ENCODE results near the gene CLEC17A.
"Not testable (repeated sequence)": the region's sequence is repeated elsewhere in the genome, so short reads cannot be mapped to it uniquely, and the experiment has no call there.

Gene CLEC17A

GRCh38 chr19:14582894-14583340 lies at the start of gene CLEC17A:
Gene CLEC17A (plus strand): TSS chr19:14583084. CDS start chr19:14583161, 77 bp downstream.
- DNase-seq, result peak; percentile 35 to 69

GRCh38 chr19:14533450-14533849 lies 49.4 kb upstream of the CLEC17A start:
- no peak for DNase-seq

GRCh38 chr19:14536926-14537692 lies 45.8 kb upstream of the CLEC17A start:
- DNase-seq, result peak in 1 of 2 experiments; percentile 49

- no peak for DNase-seq
Observed at GRCh38 chr19:14540741-14541525, 42.0 kb upstream of the CLEC17A start.

GRCh38 chr19:14541979-14542378 lies 40.9 kb upstream of the CLEC17A start:
- not testable (repeated sequence) for DNase-seq

GRCh38 chr19:14542711-14543328 lies 40.1 kb upstream of the CLEC17A start:
- DNase-seq, result no peak

- DNase-seq, result no peak
Observed at GRCh38 chr19:14544047-14544446, 38.8 kb upstream of the CLEC17A start.

- DNase-seq, result no peak
Observed at GRCh38 chr19:14544977-14545715, 37.7 kb upstream of the CLEC17A start.

- no peak for DNase-seq
Observed at GRCh38 chr19:14545716-14546082, 37.2 kb upstream of the CLEC17A start.

- DNase-seq, result no peak
Observed at GRCh38 chr19:14550201-14550754, 32.6 kb upstream of the CLEC17A start.

- not testable (repeated sequence) for DNase-seq
Observed at GRCh38 chr19:14551134-14552005, 31.5 kb upstream of the CLEC17A start.

GRCh38 chr19:14552006-14552360 lies 30.9 kb upstream of the CLEC17A start:
- not testable (repeated sequence) for DNase-seq

- no peak for DNase-seq
Observed at GRCh38 chr19:14553042-14553938, 29.6 kb upstream of the CLEC17A start.

- no peak for DNase-seq
Observed at GRCh38 chr19:14553939-14554243, 29.0 kb upstream of the CLEC17A start.

GRCh38 chr19:14554382-14554812 lies 28.5 kb upstream of the CLEC17A start:
- no peak for DNase-seq

GRCh38 chr19:14555918-14556661 lies 26.8 kb upstream of the CLEC17A start:
- DNase-seq, result no peak

GRCh38 chr19:14556662-14557188 lies 26.2 kb upstream of the CLEC17A start:
- peak; percentile 27 to 74 for DNase-seq

GRCh38 chr19:14558370-14559066 lies 24.4 kb upstream of the CLEC17A start:
- peak in 1 of 2 experiments; percentile 32 for DNase-seq
